ENCODE results near the gene DISP2. TPM values are rescaled to one million over a fixed set of nuclear protein-coding genes. Genes with fewer than 3 reads are reported as not detected.

DISP2 gene
- total and polyA plus RNA-seq, 9 of the 15 experiments (the other 6 are each of a cell fraction or from before 2014, with no cell fraction given) = 0.06 to 0.89 (median 0.15) TPM; not detected in 1

DNA sequence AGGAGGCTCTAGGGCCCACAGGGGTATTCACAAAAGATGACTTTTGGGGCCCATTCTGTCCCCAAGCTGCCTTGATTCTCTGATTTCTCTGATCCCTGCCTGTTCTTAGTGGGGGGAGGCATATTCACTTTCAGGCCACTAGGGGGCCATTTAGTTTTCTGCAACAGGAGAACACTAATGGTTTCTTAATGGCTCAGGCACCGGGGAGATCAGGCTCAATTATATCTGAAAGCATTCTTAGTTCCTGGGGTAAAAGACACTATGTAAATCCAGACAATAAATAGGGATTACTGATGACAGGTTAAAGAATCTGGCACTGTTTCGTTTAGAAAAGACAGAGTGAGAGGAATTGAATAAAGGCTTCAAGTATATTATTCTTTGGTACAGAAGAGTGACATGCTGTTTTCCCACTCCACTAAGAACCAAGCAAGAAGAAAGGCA is 37.1 kb upstream of the DISP2 start (continued):
- TF ChIP-seq ZNF121 (CRISPR knock-in tag; conservative IDR thresholded peaks at IDR 0.05) (no peak), SPI1 (IDR thresholded peaks at IDR 0.05; ENCODE audit: borderline replicate concordance, low read depth, low read length) (no peak), SAP30 (IDR thresholded peaks at IDR 0.05; ENCODE audit: borderline replicate concordance, insufficient read depth, low read depth, low read length, poor library complexity, severe bottlenecking) (no peak), L3MBTL2 (IDR thresholded peaks at IDR 0.05) (peak; percentile 39; the same call in 1 of the 2 replicates), CHCHD3 (CRISPR knock-in tag; IDR thresholded peaks at IDR 0.05) (no peak), PHF21A (IDR thresholded peaks at IDR 0.05; ENCODE audit: borderline replicate concordance, low read depth) (no peak), JUND (IDR thresholded peaks at IDR 0.05; ENCODE audit: borderline replicate concordance, low read depth, low read length) (peak; percentile 27; the same call in 1 of the 2 replicates), JUND (tag; IDR thresholded peaks at IDR 0.05; ENCODE audit: borderline replicate concordance, low read depth, low read length) (no peak), DNMT1 (IDR thresholded peaks at IDR 0.05) (no peak), NFXL1 (CRISPR knock-in tag; IDR thresholded peaks at IDR 0.05) (no peak), RFX5 (IDR thresholded peaks at IDR 0.05; ENCODE audit: low read depth, low read length) (no peak), SLC30A9 (CRISPR knock-in tag; IDR thresholded peaks at IDR 0.05) (no peak), ZNF507 (tag; conservative IDR thresholded peaks at IDR 0.05) (no peak), NFATC3 (IDR thresholded peaks at IDR 0.05) (no peak), MAFF (IDR thresholded peaks at IDR 0.05; ENCODE audit: low read length) (no peak), SMAD4 (CRISPR knock-in tag; conservative IDR thresholded peaks at IDR 0.05) (no peak), CREM (IDR thresholded peaks at IDR 0.05; ENCODE audit: low read depth) (no peak), SP1 (CRISPR knock-in tag; IDR thresholded peaks at IDR 0.05) (peak; percentile 18; the same call in 1 of the 2 replicates), ZNF197 (CRISPR knock-in tag; IDR thresholded peaks at IDR 0.05; ENCODE audit: low read depth) (no peak)
- TF ChIP-seq, protein P1, sequence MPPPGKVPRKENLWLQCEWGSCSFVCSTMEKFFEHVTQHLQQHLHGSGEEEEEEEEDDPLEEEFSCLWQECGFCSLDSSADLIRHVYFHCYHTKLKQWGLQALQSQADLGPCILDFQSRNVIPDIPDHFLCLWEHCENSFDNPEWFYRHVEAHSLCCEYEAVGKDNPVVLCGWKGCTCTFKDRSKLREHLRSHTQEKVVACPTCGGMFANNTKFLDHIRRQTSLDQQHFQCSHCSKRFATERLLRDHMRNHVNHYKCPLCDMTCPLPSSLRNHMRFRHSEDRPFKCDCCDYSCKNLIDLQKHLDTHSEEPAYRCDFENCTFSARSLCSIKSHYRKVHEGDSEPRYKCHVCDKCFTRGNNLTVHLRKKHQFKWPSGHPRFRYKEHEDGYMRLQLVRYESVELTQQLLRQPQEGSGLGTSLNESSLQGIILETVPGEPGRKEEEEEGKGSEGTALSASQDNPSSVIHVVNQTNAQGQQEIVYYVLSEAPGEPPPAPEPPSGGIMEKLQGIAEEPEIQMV (tag; conservative IDR thresholded peaks at IDR 0.05; ENCODE audit: low read depth) = no peak
- TF ChIP-seq, protein P2, sequence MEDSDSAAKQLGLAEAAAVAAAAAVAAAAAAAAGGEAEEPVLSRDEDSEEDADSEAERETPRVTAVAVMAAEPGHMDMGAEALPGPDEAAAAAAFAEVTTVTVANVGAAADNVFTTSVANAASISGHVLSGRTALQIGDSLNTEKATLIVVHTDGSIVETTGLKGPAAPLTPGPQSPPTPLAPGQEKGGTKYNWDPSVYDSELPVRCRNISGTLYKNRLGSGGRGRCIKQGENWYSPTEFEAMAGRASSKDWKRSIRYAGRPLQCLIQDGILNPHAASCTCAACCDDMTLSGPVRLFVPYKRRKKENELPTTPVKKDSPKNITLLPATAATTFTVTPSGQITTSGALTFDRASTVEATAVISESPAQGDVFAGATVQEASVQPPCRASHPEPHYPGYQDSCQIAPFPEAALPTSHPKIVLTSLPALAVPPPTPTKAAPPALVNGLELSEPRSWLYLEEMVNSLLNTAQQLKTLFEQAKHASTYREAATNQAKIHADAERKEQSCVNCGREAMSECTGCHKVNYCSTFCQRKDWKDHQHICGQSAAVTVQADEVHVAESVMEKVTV (CRISPR knock-in tag; IDR thresholded peaks at IDR 0.05) = peak; percentile 45; the same call in 1 of the 2 replicates
- TF ChIP-seq, protein P3, sequence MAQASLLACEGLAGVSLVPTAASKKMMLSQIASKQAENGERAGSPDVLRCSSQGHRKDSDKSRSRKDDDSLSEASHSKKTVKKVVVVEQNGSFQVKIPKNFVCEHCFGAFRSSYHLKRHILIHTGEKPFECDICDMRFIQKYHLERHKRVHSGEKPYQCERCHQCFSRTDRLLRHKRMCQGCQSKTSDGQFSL (CRISPR knock-in tag; IDR thresholded peaks at IDR 0.05) = peak; percentile 93
- TF ChIP-seq, protein P3 (tag; IDR thresholded peaks at IDR 0.05) = no peak; a peak in 1 of 4 replicates
- TF ChIP-seq, protein P4, sequence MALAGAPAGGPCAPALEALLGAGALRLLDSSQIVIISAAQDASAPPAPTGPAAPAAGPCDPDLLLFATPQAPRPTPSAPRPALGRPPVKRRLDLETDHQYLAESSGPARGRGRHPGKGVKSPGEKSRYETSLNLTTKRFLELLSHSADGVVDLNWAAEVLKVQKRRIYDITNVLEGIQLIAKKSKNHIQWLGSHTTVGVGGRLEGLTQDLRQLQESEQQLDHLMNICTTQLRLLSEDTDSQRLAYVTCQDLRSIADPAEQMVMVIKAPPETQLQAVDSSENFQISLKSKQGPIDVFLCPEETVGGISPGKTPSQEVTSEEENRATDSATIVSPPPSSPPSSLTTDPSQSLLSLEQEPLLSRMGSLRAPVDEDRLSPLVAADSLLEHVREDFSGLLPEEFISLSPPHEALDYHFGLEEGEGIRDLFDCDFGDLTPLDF (CRISPR knock-in tag; IDR thresholded peaks at IDR 0.05) = no peak

Data from K562 (cell line).